ENCODE results near the gene CYP2A13.

The CYP2A13 gene

DNA sequence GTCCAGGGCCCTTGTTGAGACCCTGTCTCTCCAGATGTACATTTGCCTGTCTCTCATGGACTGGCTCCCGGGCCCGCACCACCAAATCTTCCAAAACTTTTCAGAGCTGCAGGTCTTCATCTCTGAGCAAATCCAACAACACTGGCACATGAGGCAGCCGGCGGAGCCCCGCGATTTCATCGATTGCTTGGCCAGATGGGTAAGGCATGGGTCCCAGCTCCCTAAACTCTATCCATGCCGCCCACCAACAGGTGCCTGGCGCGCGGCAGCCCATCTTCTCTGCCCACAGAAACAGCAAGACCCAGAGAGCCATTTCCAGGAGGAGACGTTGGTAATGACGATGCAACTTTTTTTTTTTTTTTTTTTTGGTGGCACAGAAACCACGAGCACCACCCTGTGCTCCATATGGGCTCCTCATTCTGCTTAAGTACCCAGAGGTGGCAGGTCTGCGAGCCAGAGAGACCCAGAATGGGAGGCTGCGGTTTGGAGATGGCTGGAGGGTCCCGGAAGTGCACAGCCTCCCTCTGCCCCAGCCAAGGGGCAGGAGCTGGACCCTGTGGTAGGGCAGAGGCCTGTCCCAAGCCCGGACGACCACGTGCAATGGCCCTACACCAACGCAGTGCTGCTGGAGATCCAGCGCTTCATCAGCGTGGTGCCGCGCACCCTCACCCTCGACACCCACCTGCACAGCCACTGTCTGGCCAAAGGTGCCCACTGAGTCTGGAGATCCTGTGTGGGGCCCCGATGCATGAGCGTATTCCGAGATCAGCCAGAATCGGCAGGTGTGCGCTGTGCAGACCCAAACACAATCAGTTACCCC lies 48.6 kb downstream of the CYP2A13 start:
- ATAC-seq (ENCODE audit: low read depth) = no peak
- Histone ChIP-seq H3K4me1 (ENCODE audit: insufficient read depth, poor library complexity, severe bottlenecking) (no peaks in the 10 kb centered on the region), H3K4me3 (ENCODE audit: severe bottlenecking) (no peak overlapping the region), H3K36me3 (ENCODE audit: low read depth) (no peaks in the 10 kb centered on the region), H3K27me3 (ENCODE audit: insufficient read depth, poor library complexity, severe bottlenecking) (no peaks in the 10 kb centered on the region), H3K27ac (ENCODE audit: poor library complexity, severe bottlenecking) (no peak overlapping the region), H3K9me3 (ENCODE audit: severe bottlenecking) (no peaks in the 10 kb centered on the region)
- TF ChIP-seq, protein P1, sequence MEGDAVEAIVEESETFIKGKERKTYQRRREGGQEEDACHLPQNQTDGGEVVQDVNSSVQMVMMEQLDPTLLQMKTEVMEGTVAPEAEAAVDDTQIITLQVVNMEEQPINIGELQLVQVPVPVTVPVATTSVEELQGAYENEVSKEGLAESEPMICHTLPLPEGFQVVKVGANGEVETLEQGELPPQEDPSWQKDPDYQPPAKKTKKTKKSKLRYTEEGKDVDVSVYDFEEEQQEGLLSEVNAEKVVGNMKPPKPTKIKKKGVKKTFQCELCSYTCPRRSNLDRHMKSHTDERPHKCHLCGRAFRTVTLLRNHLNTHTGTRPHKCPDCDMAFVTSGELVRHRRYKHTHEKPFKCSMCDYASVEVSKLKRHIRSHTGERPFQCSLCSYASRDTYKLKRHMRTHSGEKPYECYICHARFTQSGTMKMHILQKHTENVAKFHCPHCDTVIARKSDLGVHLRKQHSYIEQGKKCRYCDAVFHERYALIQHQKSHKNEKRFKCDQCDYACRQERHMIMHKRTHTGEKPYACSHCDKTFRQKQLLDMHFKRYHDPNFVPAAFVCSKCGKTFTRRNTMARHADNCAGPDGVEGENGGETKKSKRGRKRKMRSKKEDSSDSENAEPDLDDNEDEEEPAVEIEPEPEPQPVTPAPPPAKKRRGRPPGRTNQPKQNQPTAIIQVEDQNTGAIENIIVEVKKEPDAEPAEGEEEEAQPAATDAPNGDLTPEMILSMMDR (IDR thresholded peaks at IDR 0.05; ENCODE audit: poor library complexity, severe bottlenecking) = no peak
- DNase-seq (ENCODE audit: low spot score) = no peak

- Histone ChIP-seq H3K4me3 (ENCODE audit: severe bottlenecking) (no peak overlapping the region), H3K9me3 (ENCODE audit: severe bottlenecking) (no peaks in the 10 kb centered on the region), H3K36me3 (ENCODE audit: low read depth) (no peaks in the 10 kb centered on the region), H3K4me1 (ENCODE audit: insufficient read depth, poor library complexity, severe bottlenecking) (no peaks in the 10 kb centered on the region), H3K27me3 (ENCODE audit: insufficient read depth, poor library complexity, severe bottlenecking) (no peaks in the 10 kb centered on the region), H3K27ac (ENCODE audit: poor library complexity, severe bottlenecking) (no peak overlapping the region)
- ATAC-seq (ENCODE audit: low read depth) (peak; percentile 85), DNase-seq (ENCODE audit: low spot score) (peak; percentile 69)
- TF ChIP-seq, protein P1 (IDR thresholded peaks at IDR 0.05; ENCODE audit: poor library complexity, severe bottlenecking) = peak; percentile 87
Observed at GRCh38 chr19:41144403-41144802, 56.2 kb downstream of the CYP2A13 start.

Measured in RWPE2 (cell line).